Measurements from ENCODE around the gene RPTOR. TPM values are rescaled to one million over a fixed set of nuclear protein-coding genes. Genes with fewer than 3 reads are reported as not detected.

RPTOR gene
- total and polyA plus RNA-seq, 4 donors, result 12.4 to 46.1 (median 29.7) TPM

DNA sequence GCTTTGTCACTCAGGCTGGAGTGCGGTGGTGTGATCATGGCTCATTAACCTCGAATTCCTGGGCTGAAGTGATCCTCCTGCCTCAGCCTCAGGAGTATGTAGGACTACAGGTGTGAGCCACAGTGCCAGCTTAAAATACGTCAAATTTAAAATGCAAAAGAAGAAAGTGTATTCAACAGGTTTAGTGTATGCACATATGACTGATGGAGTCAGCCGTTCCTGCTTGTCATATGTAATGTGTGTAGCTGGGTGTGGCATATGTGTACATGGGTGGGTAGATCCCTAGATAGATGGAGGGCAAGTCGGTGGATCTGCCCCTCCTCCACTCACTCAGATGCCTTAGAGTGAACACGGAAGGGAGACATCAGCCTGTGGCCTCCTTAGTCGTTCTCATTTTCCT lies 111.0 kb downstream of the RPTOR start:
- Histone ChIP-seq H3K27ac (ENCODE audit: low read depth in 1 of 2, low read length in 1 of 2) (no peak overlapping the region), H3K9ac (ENCODE audit: insufficient read depth in 1 of 2, low read length in 2 of 2) (no peak overlapping the region), H3K4me1 (ENCODE audit: control insufficient read depth in 5 of 5, insufficient read depth in 5 of 5, low read length in 5 of 5) (no peaks in the 10 kb centered on the region), H3K36me3 (ENCODE audit: control insufficient read depth in 4 of 4, insufficient read depth in 4 of 4, low read length in 4 of 4) (no peaks in the 10 kb centered on the region), H3K27me3 (ENCODE audit: control insufficient read depth in 3 of 3, insufficient read depth in 3 of 3, low read length in 2 of 3) (no peaks in the 10 kb centered on the region), H3K9me3 (ENCODE audit: control insufficient read depth in 4 of 4, insufficient read depth in 3 of 4, low read length in 3 of 4) (peaks cover 0 to 7% (median 2%) of the 10 kb centered on the region in 4 donors), H3K4me3 (no peak overlapping the region)
- TF ChIP-seq, protein P1, sequence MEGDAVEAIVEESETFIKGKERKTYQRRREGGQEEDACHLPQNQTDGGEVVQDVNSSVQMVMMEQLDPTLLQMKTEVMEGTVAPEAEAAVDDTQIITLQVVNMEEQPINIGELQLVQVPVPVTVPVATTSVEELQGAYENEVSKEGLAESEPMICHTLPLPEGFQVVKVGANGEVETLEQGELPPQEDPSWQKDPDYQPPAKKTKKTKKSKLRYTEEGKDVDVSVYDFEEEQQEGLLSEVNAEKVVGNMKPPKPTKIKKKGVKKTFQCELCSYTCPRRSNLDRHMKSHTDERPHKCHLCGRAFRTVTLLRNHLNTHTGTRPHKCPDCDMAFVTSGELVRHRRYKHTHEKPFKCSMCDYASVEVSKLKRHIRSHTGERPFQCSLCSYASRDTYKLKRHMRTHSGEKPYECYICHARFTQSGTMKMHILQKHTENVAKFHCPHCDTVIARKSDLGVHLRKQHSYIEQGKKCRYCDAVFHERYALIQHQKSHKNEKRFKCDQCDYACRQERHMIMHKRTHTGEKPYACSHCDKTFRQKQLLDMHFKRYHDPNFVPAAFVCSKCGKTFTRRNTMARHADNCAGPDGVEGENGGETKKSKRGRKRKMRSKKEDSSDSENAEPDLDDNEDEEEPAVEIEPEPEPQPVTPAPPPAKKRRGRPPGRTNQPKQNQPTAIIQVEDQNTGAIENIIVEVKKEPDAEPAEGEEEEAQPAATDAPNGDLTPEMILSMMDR (IDR thresholded peaks at IDR 0.05; ENCODE audit: control extremely low read depth, extremely low read depth), result no peak
- no peak for DNase-seq
- no peak for ATAC-seq (ENCODE audit: insufficient read depth, low FRiP score)
- WGBS, 2 donors, result 96 to 100% methylated on average over 7 of the region's 7 CpGs

DNA sequence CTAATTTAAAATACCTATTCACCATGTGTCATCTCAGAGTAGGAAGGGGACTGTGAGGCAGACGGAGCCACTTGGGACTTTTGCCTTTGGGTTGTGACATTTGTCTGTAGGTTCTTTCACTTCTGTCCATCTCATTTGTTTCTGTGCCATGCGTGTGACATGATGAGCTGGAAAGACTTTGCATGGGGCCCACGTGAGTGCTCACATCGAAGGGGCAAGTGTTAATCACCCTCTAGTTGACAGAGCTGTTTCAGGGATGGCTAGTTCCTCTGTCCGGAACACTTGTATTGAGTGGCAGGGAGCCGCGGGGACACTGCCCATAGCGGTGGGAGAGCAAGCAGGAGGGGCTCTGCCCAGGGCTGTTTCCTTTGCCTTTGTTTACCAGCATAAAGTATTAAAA lies 112.0 kb downstream of the RPTOR start:
- DNase-seq (no peak), ATAC-seq (ENCODE audit: insufficient read depth, low FRiP score) (no peak)
- WGBS, 2 donors, result 80 to 87% methylated on average over 8 of the region's 8 CpGs
- no peaks in the 10 kb centered on the region for H3K4me1 ChIP-seq (ENCODE audit: control insufficient read depth in 5 of 5, insufficient read depth in 5 of 5, low read length in 5 of 5)
- H3K36me3 ChIP-seq (ENCODE audit: control insufficient read depth in 4 of 4, insufficient read depth in 4 of 4, low read length in 4 of 4), result no peaks in the 10 kb centered on the region
- H3K9me3 ChIP-seq (ENCODE audit: control insufficient read depth in 4 of 4, insufficient read depth in 3 of 4, low read length in 3 of 4), result peaks cover 0 to 7% (median 2%) of the 10 kb centered on the region in 4 donors
- no peak overlapping the region for H3K9ac ChIP-seq (ENCODE audit: insufficient read depth in 1 of 2, low read length in 2 of 2)
- no peak overlapping the region for H3K27ac ChIP-seq (ENCODE audit: low read depth in 1 of 2, low read length in 1 of 2)
- no peaks in the 10 kb centered on the region for H3K27me3 ChIP-seq (ENCODE audit: control insufficient read depth in 3 of 3, insufficient read depth in 3 of 3, low read length in 2 of 3)
- TF ChIP-seq, protein P1 (IDR thresholded peaks at IDR 0.05; ENCODE audit: control extremely low read depth, extremely low read depth), result no peak
- H3K4me3 ChIP-seq, result no peak overlapping the region

DNA sequence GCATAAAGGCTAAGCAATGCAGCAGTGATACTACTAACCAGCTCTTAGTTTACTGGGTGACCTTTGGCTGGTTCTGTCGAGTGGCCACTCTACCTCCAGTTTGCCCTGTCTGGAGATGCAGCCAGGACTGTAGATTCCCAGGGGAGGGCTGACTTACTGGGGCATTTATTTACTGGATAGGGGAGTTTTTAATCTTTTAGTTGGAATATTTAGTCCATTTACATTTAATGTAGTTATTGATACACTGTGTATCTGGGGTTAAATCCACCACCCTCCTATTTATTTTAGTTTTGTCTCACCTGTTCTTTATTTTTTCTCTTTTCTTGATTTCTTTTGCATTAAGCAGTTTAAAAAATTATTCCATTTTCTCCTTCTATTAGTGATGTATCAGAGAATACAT lies 112.9 kb downstream of the RPTOR start:
- no peak overlapping the region for H3K9ac ChIP-seq (ENCODE audit: insufficient read depth in 1 of 2, low read length in 2 of 2)
- H3K27me3 ChIP-seq (ENCODE audit: control insufficient read depth in 3 of 3, insufficient read depth in 3 of 3, low read length in 2 of 3), result no peaks in the 10 kb centered on the region
- no peaks in the 10 kb centered on the region for H3K4me1 ChIP-seq (ENCODE audit: control insufficient read depth in 5 of 5, insufficient read depth in 5 of 5, low read length in 5 of 5)
- H3K9me3 ChIP-seq (ENCODE audit: control insufficient read depth in 4 of 4, insufficient read depth in 3 of 4, low read length in 3 of 4), result peaks cover 0 to 7% (median 2%) of the 10 kb centered on the region in 4 donors
- DNase-seq (no peak), ATAC-seq (ENCODE audit: insufficient read depth, low FRiP score) (no peak)
- 86 to 96% methylated on average over 1 of the region's 1 CpG for WGBS, 2 donors
- H3K36me3 ChIP-seq (ENCODE audit: control insufficient read depth in 4 of 4, insufficient read depth in 4 of 4, low read length in 4 of 4), result no peaks in the 10 kb centered on the region
- no peak overlapping the region for H3K4me3 ChIP-seq
- H3K27ac ChIP-seq (ENCODE audit: low read depth in 1 of 2, low read length in 1 of 2), result no peak overlapping the region
- TF ChIP-seq, protein P1 (IDR thresholded peaks at IDR 0.05; ENCODE audit: control extremely low read depth, extremely low read depth), result no peak

DNA sequence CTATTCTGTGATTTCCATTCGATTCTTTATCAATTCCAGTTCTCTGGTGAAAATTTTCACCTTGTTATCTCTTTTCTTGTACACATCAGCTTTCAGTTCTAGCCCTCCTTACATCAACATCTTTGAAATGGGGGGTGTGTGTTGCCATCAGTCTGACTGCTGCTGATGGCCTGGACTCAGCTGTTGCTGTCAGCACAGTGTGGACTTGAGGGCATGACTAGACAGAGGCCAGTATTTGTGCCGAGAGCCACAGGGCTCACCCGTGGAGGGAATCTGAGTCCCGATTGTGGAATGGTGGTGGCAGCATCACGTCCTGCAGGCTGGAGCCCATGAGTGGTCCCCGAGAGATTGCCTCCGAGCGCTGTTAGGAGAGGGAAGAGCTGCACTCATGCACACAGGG lies 114.2 kb downstream of the RPTOR start:
- WGBS, 2 donors, result 93 to 96% methylated on average over 8 of the region's 8 CpGs
- ATAC-seq (ENCODE audit: insufficient read depth, low FRiP score), result no peak

More for the DNA sequence above, 114.2 kb downstream of the RPTOR start:
- peaks cover 0 to 7% (median under 1%) of the 10 kb centered on the region in 4 donors for H3K9me3 ChIP-seq (ENCODE audit: control insufficient read depth in 4 of 4, insufficient read depth in 3 of 4, low read length in 3 of 4)
- no peaks in the 10 kb centered on the region for H3K27me3 ChIP-seq (ENCODE audit: control insufficient read depth in 3 of 3, insufficient read depth in 3 of 3, low read length in 2 of 3)
- no peak overlapping the region for H3K27ac ChIP-seq (ENCODE audit: low read depth in 1 of 2, low read length in 1 of 2)
- no peak overlapping the region for H3K4me3 ChIP-seq
- DNase-seq, result no peak
- H3K4me1 ChIP-seq (ENCODE audit: control insufficient read depth in 5 of 5, insufficient read depth in 5 of 5, low read length in 5 of 5), result peaks cover 0 to 8% (median 5%) of the 10 kb centered on the region in 5 donors
- H3K9ac ChIP-seq (ENCODE audit: insufficient read depth in 1 of 2, low read length in 2 of 2), result no peak overlapping the region
- TF ChIP-seq, protein P1 (IDR thresholded peaks at IDR 0.05; ENCODE audit: control extremely low read depth, extremely low read depth), result no peak
- H3K36me3 ChIP-seq (ENCODE audit: control insufficient read depth in 4 of 4, insufficient read depth in 4 of 4, low read length in 4 of 4), result no peaks in the 10 kb centered on the region

Measured in lung (tissue), 12 donors.